C4-2B (cell line): Measurements from ENCODE around the gene KL.

Experiments used
- CTCF ChIP-seq: fragments of 450-650 bp; conservative IDR thresholded peaks from 2 replicates; pipeline ENCODE4 v1.5.1; 2017; ENCODE audit warnings: mild to moderate bottlenecking
- ZFX ChIP-seq: fragments of 450-650 bp; IDR thresholded peaks from 2 replicates; pipeline ENCODE4 v1.6.1; 2017

GRCh38 chr13:33045851-33046592 is 29.8 kb downstream of the KL start:
- TF ChIP-seq CTCF (no peak), ZFX (no peak)
